Measurements from ENCODE around the gene JDP2. TPM values are rescaled to one million over a fixed set of nuclear protein-coding genes. Genes with fewer than 3 reads are reported as not detected.

The JDP2 gene
- total RNA-seq, 1 experiment from 2014 or later = 22.8 TPM

DNA sequence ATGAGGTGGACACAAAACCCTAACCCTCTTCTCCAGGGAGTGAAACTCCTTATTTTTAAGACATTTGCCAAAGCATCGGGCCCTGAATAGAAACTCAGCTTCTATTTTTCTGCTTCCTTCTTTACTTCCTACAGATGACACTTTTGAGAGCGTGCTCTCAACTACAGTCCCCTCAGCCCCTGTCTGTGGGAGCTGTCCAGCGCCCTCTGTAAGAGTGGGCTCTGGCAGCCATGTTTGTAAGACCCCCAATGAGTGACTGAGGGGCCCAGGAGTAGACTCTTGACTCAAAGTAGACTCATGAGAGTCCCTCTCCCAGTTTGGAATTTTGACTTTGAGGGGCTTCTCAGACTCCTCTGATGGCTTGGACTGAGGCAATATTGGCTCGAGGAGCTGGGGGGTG, 68.9 kb downstream of the JDP2 start:
- H4K8ac ChIP-seq (replicated peaks; ENCODE audit: insufficient read length, low read depth, low read length) = no peak overlapping the region
- WGBS (ENCODE audit: extremely low coverage, insufficient read length, low lambda C conversion rate) = no CpG with 5 or more reads among the region's 4 CpGs
- no peak overlapping the region for H3K4me3 Mint-ChIP-seq
- no peak overlapping the region for H4K91ac ChIP-seq (ENCODE audit: insufficient read length, low read depth, low read length)
- H3K56ac ChIP-seq (ENCODE audit: insufficient read length, low read depth, low read length) = no peak overlapping the region
- no peak overlapping the region for H2BK120ac ChIP-seq (ENCODE audit: low read depth, low read length, poor library complexity, severe bottlenecking)
- H3K9me3 Mint-ChIP-seq = no peaks in the 10 kb centered on the region
- TF ChIP-seq, protein P1, sequence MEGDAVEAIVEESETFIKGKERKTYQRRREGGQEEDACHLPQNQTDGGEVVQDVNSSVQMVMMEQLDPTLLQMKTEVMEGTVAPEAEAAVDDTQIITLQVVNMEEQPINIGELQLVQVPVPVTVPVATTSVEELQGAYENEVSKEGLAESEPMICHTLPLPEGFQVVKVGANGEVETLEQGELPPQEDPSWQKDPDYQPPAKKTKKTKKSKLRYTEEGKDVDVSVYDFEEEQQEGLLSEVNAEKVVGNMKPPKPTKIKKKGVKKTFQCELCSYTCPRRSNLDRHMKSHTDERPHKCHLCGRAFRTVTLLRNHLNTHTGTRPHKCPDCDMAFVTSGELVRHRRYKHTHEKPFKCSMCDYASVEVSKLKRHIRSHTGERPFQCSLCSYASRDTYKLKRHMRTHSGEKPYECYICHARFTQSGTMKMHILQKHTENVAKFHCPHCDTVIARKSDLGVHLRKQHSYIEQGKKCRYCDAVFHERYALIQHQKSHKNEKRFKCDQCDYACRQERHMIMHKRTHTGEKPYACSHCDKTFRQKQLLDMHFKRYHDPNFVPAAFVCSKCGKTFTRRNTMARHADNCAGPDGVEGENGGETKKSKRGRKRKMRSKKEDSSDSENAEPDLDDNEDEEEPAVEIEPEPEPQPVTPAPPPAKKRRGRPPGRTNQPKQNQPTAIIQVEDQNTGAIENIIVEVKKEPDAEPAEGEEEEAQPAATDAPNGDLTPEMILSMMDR (conservative IDR thresholded peaks at IDR 0.05) = no peak
- H2BK12ac ChIP-seq (ENCODE audit: insufficient read length, low read depth, low read length) = no peak overlapping the region
- H2BK5ac ChIP-seq (ENCODE audit: insufficient read length, low read length) = no peak overlapping the region
- H3K23me2 ChIP-seq (ENCODE audit: insufficient read length, low read depth, low read length, poor library complexity, severe bottlenecking) = no peaks in the 10 kb centered on the region
- no peak overlapping the region for H2BK15ac ChIP-seq (ENCODE audit: low read depth, low read length)
- H3K79me1 ChIP-seq (ENCODE audit: insufficient read depth, low read depth, low read length, poor library complexity, severe bottlenecking) = no peaks in the 10 kb centered on the region
- no peak overlapping the region for H3T11ph ChIP-seq (ENCODE audit: low read length)
- no peaks in the 10 kb centered on the region for H3K9me3 ChIP-seq (ENCODE audit: control insufficient read depth, low read depth, low read length)
- no peak overlapping the region for H3K4ac ChIP-seq (ENCODE audit: low read depth, low read length)
- no peaks in the 10 kb centered on the region for H4K20me1 ChIP-seq (ENCODE audit: control insufficient read depth, insufficient read depth, insufficient read length)
- H3K36me3 Mint-ChIP-seq (ENCODE audit: insufficient read depth in 1 of 3, low read depth in 3 of 3) = no peaks in the 10 kb centered on the region
- no peak overlapping the region for H2AFZ ChIP-seq (ENCODE audit: low read length)
- H3K23ac ChIP-seq (ENCODE audit: insufficient read length, low read depth, low read length) = no peak overlapping the region
- no peak overlapping the region for H4K5ac ChIP-seq (ENCODE audit: insufficient read length, low read depth, low read length)
- H3K4me2 ChIP-seq (ENCODE audit: insufficient read depth, insufficient read length, low read length) = no peak overlapping the region
- no peaks in the 10 kb centered on the region for H3K4me1 Mint-ChIP-seq
- H3K27me3 ChIP-seq (ENCODE audit: insufficient read depth, low read length) = no peaks in the 10 kb centered on the region
- H3K27ac ChIP-seq (ENCODE audit: insufficient read length, low read depth, low read length) = no peak overlapping the region
- no peak overlapping the region for H3K18ac ChIP-seq (ENCODE audit: insufficient read length, low read depth, low read length)
- H3K27me3 Mint-ChIP-seq (ENCODE audit: low read depth) = no peaks in the 10 kb centered on the region; the same call in 1 of the 2 replicates
- H3K14ac ChIP-seq (ENCODE audit: insufficient read depth, low read length) = no peak overlapping the region
- no peaks in the 10 kb centered on the region for H3K79me2 ChIP-seq (ENCODE audit: insufficient read depth, low read length)
- no peaks in the 10 kb centered on the region for H3K4me1 ChIP-seq (ENCODE audit: insufficient read depth, low read length)
- H3K27ac Mint-ChIP-seq = no peak overlapping the region
- no peak for DNase-seq
- no peak overlapping the region for H3K9ac ChIP-seq (ENCODE audit: extremely low read depth, insufficient read length, low read length)
- H2BK20ac ChIP-seq (ENCODE audit: low read depth, low read length, poor library complexity, severe bottlenecking) = no peak overlapping the region
- no peak overlapping the region for H2AK5ac ChIP-seq (ENCODE audit: insufficient read length, low read length)
